NCI-H345 treated with DMSO at 0.1 percent for 48 hours (cell line): Measurements from ENCODE around the gene RASGRP2.
A peak's percentile ranks its signal among the peaks of the same experiment; 100 is the strongest.

Experiments used
- DNase-seq: peaks from one replicate; lab custom pipeline; 2025; ENCODE audit not compliant: unreplicated experiment; lab: John Stamatoyannopoulos, UW

The RASGRP2 gene

DNA sequence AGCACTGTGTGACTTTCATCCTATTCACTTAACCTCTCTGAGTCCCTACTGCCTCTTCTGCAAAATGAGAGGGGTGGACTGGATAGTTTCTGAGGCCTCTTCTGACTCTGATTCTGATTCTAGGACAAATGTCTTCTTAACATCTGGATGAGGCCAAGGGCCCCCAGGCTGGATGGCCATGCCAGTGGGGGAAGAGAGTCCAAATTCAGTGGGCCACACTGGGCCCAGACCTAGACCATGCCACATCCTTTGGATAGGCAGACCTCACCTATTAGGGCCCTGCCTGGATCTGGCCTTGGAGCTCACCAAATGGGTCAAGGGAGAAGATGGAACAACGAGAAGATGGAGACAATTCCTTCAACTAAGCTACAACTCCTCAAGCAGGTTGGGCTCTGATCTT is 45.5 kb downstream of the RASGRP2 start:
- DNase-seq = no peak

DNA sequence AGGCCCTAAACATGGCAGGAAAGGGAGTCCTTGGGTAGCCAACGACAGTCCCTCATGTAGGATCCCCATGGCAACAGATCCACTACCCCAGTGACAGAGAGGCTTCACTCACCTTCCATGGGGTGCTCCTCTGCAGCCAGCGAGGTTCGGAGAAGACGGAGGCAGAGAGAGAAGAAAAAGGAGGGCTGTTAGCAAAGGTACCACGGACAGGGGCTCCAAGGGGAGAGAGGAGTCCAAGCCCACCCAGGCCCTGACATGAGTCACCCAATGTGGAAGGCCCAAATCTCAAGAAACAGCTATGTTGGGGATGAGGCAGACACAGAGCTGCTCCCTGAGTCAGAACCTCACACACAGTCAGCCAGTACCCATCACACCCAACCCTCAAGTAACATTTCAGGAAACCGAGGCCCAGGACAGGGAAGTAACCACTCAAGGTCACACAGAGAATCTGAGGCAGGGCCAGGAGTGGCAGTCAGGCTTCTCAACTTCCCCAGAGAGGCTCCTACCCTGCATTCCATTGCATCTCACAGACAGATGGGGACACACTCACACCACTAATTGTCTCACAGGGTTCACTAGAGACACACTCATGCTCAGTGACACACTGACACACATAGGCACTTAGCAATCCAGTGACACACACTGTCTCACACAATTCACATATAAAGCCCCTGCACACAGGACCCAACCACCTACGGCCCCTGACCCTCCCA is 46.1 kb downstream of the RASGRP2 start:
- no peak for DNase-seq

DNA sequence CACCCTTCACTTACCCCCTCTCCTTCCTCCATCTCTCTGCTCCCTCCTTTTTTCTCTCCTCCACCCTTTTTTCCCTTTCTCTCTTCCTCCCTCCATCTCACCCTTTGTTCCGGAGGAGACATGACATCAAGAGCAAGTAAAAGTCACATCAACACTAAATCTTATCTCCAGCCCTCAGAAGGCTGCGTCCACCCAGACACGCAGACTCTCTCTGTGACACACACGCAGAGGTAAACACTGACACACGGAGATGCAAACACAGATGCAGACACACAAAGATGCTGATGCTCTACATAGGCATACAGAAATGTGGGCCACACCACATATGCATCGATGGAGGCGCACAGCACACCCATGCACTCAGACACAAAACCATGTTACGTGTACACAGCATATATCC is 47.9 kb downstream of the RASGRP2 start:
- no peak for DNase-seq

DNA sequence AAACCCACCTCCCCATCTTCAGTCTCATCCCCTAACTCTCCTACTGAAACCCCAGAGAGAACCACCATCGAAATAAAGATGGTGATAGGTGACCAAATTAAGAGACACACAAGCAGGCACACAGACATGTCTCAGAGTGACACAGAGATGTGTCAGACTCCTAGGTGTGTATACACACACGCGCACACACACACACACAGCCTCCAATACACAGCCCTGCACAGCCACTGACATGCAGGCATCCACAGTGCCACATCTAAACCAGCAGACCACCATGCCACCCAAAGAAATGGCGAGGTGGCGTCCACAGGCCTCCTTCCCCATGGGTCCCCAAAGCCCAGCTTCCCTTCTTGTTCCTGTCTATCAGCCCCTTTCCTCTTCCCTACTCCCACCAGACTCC is 48.4 kb downstream of the RASGRP2 start:
- DNase-seq = no peak

- no peak for DNase-seq
These were observed 49.0 kb downstream of the RASGRP2 start for GRCh38 chr11:64694821-64695365.

DNA sequence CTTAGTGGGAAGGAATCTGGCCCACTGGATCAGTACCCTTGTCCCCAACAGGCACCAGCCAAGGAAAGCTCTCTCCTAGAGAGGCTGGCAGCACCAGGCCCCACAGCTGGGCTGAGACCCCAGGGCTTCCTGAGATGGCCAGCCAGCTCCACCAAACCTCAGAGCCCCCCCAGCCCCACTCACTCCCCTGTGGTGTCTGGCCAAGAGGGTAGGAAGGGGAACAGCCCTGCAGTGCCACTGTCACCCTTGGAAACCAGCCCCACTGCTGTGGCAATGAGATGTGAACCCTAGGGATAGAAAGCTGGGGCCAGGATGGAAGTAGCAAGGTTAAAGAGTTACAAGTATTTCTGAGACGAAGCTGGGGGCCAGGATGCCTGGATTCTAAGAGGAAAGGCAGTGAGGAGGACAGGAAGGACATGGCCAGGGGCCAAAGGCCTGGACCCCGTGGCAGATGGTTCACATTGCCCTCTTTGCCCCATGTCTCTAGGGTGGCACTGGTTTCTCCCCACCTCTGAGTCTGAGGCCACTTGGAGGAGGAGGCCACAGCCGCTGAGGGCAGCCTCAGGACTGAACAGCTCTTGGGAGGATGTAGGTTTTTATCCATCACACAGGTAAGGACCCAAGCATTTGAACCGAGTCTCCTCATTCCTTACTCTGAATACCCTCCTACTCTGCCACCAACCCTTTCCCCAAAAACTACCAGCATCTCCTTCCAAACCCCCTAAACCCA is 49.8 kb downstream of the RASGRP2 start:
- no peak for DNase-seq

GRCh38 chr11:64692764-64693331 is 51.1 kb downstream of the RASGRP2 start:
- DNase-seq = no peak

GRCh38 chr11:64691543-64691942 is 52.4 kb downstream of the RASGRP2 start:
- no peak for DNase-seq

DNA sequence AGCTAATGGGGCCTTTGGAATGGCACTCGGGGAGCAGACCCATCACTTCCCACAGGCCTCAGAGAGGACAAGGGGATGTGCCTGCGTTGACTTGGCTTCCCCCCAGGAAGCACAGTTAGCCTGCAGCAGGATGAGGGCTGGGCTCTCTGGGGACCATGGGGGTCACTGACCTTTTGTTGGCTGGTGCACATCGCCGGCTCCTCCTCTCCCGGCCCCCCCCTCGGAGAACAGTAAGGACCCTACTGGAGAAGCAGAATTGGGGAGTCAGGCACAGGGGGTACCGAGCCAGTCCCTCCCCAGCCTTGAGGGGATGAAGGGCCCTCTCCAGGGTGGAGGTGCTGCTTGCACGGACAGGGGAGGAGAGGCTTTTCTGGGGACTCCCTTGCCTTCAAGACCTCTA is 53.7 kb downstream of the RASGRP2 start:
- DNase-seq = no peak

DNA sequence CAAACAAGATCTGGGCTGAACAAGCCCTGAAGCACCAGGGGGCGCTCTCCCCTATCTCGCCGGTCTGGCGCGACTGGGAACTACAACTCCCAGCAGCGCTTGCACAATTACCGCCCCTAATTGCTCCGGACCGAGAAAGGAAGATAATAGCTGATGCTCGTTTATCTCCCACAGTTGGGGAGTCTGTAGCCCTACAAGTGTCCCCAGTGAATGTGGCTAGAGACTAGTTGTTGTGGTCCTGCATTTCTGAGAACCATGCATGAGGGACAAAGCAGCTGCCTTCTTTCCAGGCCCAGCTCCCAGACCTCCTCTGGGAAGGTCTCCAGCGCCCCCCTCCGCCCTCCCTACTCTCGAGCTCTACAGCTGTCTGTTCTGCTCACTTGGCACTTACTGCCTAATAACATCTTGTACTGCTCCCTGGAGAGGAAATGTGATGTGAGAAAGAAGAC is 55.4 kb downstream of the RASGRP2 start:
- DNase-seq = peak; percentile 88

DNA sequence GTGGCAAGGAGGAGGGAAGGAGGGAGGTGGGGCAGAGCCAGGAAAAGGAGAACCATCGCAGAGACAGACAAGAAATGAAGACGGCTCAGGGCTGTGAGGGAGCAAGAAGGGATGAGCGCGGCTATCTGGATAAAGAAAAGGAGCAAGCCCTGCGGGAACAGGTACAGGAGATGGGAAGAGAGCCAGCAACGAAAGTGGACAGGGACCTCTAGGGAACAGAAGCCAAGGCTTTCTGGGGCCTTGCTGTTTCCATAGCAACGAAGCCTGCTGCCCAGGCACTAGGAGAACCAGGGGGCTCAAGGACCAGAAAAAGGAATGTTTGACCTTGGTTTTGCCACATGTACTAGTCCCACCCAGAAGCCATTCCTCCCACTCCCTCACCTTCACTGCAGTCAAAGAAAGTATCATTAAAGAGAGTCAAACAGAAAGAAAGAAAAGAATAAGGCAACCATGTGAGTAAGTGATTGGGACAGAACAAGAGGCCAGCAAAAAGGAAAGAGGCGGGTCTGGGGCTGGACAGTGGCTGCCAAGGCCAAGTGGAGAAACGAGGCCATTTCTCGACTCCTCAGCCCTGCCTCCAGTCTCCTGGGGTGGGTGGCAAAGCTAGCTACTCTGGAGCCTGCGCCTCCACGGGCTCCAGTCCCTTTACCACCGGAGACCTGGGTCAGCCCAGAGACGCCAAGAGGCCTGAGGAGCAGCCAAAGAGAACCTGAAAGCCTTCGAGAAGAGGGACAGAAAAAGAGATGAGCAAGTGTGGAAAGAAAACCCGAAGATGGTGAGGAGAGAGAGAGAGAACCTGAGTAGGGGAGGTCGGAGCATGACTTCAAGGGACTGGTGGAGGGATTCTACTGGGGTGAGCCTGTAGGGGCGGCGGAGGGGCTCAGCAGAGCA is 56.1 kb downstream of the RASGRP2 start:
- no peak for DNase-seq

- no peak for DNase-seq
These were observed 56.7 kb downstream of the RASGRP2 start for GRCh38 chr11:64687204-64687603.

GRCh38 chr11:64686466-64687170 is 57.3 kb downstream of the RASGRP2 start:
- DNase-seq = no peak

- no peak for DNase-seq
These were observed 58.4 kb downstream of the RASGRP2 start for GRCh38 chr11:64685536-64685935.

- no peak for DNase-seq
These were observed 59.6 kb downstream of the RASGRP2 start for GRCh38 chr11:64684357-64684756.

DNA sequence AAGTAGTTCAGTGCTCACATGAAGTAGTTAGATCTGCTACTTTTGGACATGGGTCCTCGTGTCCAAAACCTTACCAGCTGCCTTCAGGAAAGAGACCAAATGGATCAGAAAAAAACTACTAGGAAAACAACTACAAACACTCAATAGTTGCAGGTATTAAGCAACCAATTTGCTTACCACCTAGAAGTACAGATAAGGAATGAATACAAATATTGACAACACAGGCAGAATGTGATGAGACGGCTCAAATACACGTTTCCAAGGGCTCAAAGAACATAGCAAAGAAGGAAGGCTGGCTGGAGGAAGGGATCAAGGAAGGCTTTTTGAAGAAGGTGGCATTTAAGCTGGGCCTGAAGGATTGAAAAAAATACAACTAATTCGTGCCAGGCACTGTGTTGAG is 62.8 kb downstream of the RASGRP2 start:
- no peak for DNase-seq

GRCh38 chr11:64679846-64680245 is 64.1 kb downstream of the RASGRP2 start:
- DNase-seq = no peak

DNA sequence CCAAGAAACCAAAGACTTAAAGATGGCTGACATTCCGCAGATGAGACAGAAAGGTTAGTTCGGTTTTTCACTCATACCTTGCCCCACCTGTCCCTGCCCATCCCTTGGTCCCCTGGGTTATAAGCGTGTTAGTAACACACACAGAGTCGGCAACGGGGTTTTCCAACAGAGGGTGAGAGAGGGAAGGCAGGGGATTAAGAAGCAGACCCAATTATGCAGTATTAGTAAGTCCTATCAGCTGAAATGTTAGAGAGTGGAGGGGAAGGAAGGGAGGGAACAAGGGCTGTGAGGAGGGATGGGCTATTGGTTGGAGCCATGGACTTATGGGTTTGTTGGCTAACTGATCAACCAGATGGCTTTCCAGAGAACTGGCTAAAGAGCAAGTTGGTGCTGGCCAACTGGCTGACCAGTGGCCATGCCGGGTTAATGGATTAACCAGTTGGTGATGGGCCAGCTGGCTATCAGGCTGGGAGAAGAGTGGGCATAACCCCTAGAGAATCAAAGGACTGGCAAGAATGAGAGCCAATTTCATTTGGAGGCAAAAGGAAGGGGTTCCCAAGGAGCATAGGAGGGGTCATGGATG is 66.4 kb downstream of the RASGRP2 start:
- DNase-seq = no peak
